ENCODE results near the gene FHIP1B.

DNA sequence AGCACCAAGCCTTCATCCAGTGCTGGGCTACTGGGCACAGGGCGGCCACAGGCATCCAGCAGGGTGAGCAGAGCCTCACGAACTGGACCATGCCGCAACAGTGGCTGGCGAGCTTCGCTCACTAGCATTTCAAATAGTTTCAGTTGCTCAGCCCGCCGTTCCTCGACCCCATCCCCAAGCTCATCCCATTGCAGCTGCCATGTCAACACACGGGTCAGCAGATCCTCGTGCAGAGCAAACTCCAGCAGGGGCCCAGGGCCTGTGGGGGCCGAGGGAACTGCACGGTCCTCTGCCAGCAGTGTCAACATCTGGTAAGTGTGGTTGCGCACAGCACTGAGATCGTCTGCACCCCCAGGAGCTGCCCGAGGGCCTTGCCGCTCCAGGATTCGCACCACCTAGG lies 10.6 kb downstream of the FHIP1B start:
- TF ChIP-seq, protein P1, sequence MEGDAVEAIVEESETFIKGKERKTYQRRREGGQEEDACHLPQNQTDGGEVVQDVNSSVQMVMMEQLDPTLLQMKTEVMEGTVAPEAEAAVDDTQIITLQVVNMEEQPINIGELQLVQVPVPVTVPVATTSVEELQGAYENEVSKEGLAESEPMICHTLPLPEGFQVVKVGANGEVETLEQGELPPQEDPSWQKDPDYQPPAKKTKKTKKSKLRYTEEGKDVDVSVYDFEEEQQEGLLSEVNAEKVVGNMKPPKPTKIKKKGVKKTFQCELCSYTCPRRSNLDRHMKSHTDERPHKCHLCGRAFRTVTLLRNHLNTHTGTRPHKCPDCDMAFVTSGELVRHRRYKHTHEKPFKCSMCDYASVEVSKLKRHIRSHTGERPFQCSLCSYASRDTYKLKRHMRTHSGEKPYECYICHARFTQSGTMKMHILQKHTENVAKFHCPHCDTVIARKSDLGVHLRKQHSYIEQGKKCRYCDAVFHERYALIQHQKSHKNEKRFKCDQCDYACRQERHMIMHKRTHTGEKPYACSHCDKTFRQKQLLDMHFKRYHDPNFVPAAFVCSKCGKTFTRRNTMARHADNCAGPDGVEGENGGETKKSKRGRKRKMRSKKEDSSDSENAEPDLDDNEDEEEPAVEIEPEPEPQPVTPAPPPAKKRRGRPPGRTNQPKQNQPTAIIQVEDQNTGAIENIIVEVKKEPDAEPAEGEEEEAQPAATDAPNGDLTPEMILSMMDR (IDR thresholded peaks at IDR 0.05) = no peak
- TF ChIP-seq POLR2AphosphoS5 (IDR thresholded peaks at IDR 0.05) (no peak), POLR2A (IDR thresholded peaks at IDR 0.05) (no peak)

All from gastroesophageal sphincter (tissue), 3 donors.